A549 (cell line): Measurements from ENCODE around the gene AGXT2. TPM values are rescaled to one million over a fixed set of nuclear protein-coding genes. Genes with fewer than 3 reads are reported as not detected.

Experiments used
- ATAC-seq, 2 experiments: fragments of 200-7000 bp in 1 of 2; fragments of >200 bp in 1 of 2; cut with Nextera tagmentation in 1 of 2; cut with Tn5 transposase in 1 of 2; 3 replicates each; pipeline versions ENCODE4 v1.8.0 to v1.9.1; 2018 to 2020; ENCODE audit warnings: mild to moderate bottlenecking in 1 of 2, moderate library complexity in 1 of 2
- CTCF ChIA-PET: fragments of 300-600 bp; sonication (Branson Sonifier 250); formaldehyde crosslinking; extraction: SDS; loops from one replicate; lab custom pipeline; 2021; ENCODE audit warnings: antibody characterized with exemption, inconsistent platforms; lab: Yijun Ruan, JAX
- POLR2A ChIA-PET: fragments of 350-600 bp; formaldehyde crosslinking; extraction: SDS; loops from one replicate; lab custom pipeline; 2021; ENCODE audit warnings: antibody characterized with exemption, inconsistent platforms; lab: Yijun Ruan, JAX
- DNase-seq, 2 experiments: peaks; one replicate each; pipeline versions ENCODE4 v3.0.0 to v3.0.0-alpha.2; 2011 to 2016; ENCODE audit warnings: low read depth in 1 of 2, low spot score in 1 of 2
- FAIRE-seq: peaks from 2 replicates; lab custom pipeline; 2011; peaks lifted over from hg19 to GRCh38; lab: Jason Lieb, UNC
- H3K27ac ChIP-seq, 2 experiments: fragments of >200 bp; sonication (Bioruptor Twin); formaldehyde crosslinking; 3 replicates each; pipeline ENCODE4 v1.5.1; 2016 to 2017
- H3K4me1 ChIP-seq: fragments of >200 bp; sonication (Bioruptor Twin); formaldehyde crosslinking; 3 replicates; pipeline ENCODE4 v1.6.1; 2016
- H3K4me2 ChIP-seq: fragments of >200 bp; sonication (Bioruptor Twin); formaldehyde crosslinking; 3 replicates; pipeline ENCODE4 v1.6.1; 2016
- H3K4me3 ChIP-seq: fragments of >200 bp; sonication (Bioruptor Twin); formaldehyde crosslinking; 3 replicates; pipeline ENCODE4 v1.5.1; 2016
- H3K9me3 ChIP-seq: fragments of >200 bp; sonication (Bioruptor Twin); formaldehyde crosslinking; 3 replicates; pipeline ENCODE4 v1.6.1; 2016
- CBX2 ChIP-seq: fragments of 200-600 bp; sonication (generic); IDR thresholded peaks from 2 replicates; pipeline ENCODE4 v1.6.1; 2016; ENCODE audit warnings: low read depth, mild to moderate bottlenecking, borderline replicate concordance
- CHD2 ChIP-seq: fragments of 150-350 bp; IDR thresholded peaks from 2 replicates; pipeline ENCODE4 v1.6.1; 2014; ENCODE audit warnings: low read length; ENCODE audit not compliant: partially characterized antibody
- EHMT2 ChIP-seq: fragments of 200-600 bp; sonication (generic); IDR thresholded peaks from 2 replicates; pipeline ENCODE4 v1.6.1; 2016; ENCODE audit warnings: antibody characterized with exemption, low read depth, mild to moderate bottlenecking, moderate library complexity
- FOSL2 ChIP-seq, 2 experiments: fragments of 450-650 bp in 1 of 2; fragments of >200 bp in 1 of 2; sonication (Bioruptor Twin) in 1 of 2; formaldehyde crosslinking; IDR thresholded peaks; 2 replicates each; pipeline versions ENCODE4 v1.5.0 to v1.6.1; 2016 to 2020; ENCODE audit warnings: mild to moderate bottlenecking in 1 of 2, moderate library complexity in 1 of 2
- GATA3 ChIP-seq: IDR thresholded peaks from 2 replicates; pipeline ENCODE4 v1.6.1; 2012; ENCODE audit warnings: borderline replicate concordance
- HOXB5 ChIP-seq: fragments of 250-450 bp; sonication (Bioruptor Pico); IDR thresholded peaks from 2 replicates; pipeline ENCODE4 v1.5.0; 2020; ENCODE audit warnings: mild to moderate bottlenecking, moderate library complexity
- KDM5A ChIP-seq: fragments of 200-600 bp; sonication (generic); IDR thresholded peaks from 2 replicates; pipeline ENCODE4 v1.6.1; 2016; ENCODE audit warnings: antibody characterized with exemption, mild to moderate bottlenecking
- POLR2A ChIP-seq: IDR thresholded peaks from 2 replicates; pipeline ENCODE4 v1.6.1; 2012; ENCODE audit warnings: mild to moderate bottlenecking, low read length
- RAD21 ChIP-seq, 2 experiments: fragments of >200 bp in 1 of 2; sonication (Bioruptor Twin) in 1 of 2; formaldehyde crosslinking in 1 of 2; IDR thresholded peaks in 1 of 2; conservative IDR thresholded peaks in 1 of 2; 2 replicates in 1 of 2; 3 replicates in 1 of 2; pipeline ENCODE4 v1.6.1; 2012 to 2018; ENCODE audit warnings: inconsistent platforms in 1 of 2
- RFX5 ChIP-seq: fragments of 450-650 bp; IDR thresholded peaks from 2 replicates; pipeline ENCODE4 v1.7.1; 2014; ENCODE audit warnings: antibody characterized with exemption, mild to moderate bottlenecking, moderate library complexity
- SMC3 ChIP-seq: fragments of >200 bp; sonication (Bioruptor Twin); formaldehyde crosslinking; IDR thresholded peaks from 3 replicates; pipeline ENCODE4 v1.6.1; 2018; ENCODE audit warnings: inconsistent platforms
- TFCP2L1 ChIP-seq: fragments of 250-450 bp; sonication (Bioruptor Pico); IDR thresholded peaks from 2 replicates; pipeline ENCODE4 v1.5.0; 2021; ENCODE audit warnings: mild to moderate bottlenecking
- TP53 ChIP-seq: fragments of 250-450 bp; sonication (Bioruptor Pico); IDR thresholded peaks from 2 replicates; pipeline ENCODE4 v1.5.0; 2021; ENCODE audit warnings: mild to moderate bottlenecking, moderate library complexity
- WGBS: methylation state at CpG from one replicate; pipeline ENCODE4 v1.1.6; 2017; ENCODE audit errors: missing lambda C conversion rate; 5-methylcytosine and 5-hydroxymethylcytosine counted together
- polyA plus RNA-seq, 4 experiments: library from polyadenylated mRNA; depleted of rRNA in 3 of 4; stranded (reverse); fragments of >200 nt; fragmentation: RNase III in 1 of 4; extraction: RNeasy Plus Mini Kit Qiagen cat#74134 plus additional on column Dnase treatment in 1 of 4; gene quantifications; 2 replicates in 3 of 4; 3 replicates in 1 of 4; pipeline ENCODE4 v1.2.3, GENCODE V29; 2011 to 2017
- TF ChIP-seq, protein P1 (sequence below): IDR thresholded peaks from 2 replicates; pipeline ENCODE4 v1.6.1; 2012
- TF ChIP-seq, protein P2 (sequence below): fragments of >200 bp; sonication (Bioruptor Twin); formaldehyde crosslinking; IDR thresholded peaks from 3 replicates; pipeline ENCODE4 v1.5.1; 2016
- TF ChIP-seq, protein P3 (sequence below): fragments of 250-450 bp; sonication (Bioruptor Pico); IDR thresholded peaks from 2 replicates; pipeline ENCODE4 v1.5.0; 2021; ENCODE audit warnings: mild to moderate bottlenecking, moderate library complexity, borderline replicate concordance

AGXT2 gene
- polyA plus RNA-seq, 2 of the 4 experiments (the other 2 are of a cell fraction) = not detected

DNA sequence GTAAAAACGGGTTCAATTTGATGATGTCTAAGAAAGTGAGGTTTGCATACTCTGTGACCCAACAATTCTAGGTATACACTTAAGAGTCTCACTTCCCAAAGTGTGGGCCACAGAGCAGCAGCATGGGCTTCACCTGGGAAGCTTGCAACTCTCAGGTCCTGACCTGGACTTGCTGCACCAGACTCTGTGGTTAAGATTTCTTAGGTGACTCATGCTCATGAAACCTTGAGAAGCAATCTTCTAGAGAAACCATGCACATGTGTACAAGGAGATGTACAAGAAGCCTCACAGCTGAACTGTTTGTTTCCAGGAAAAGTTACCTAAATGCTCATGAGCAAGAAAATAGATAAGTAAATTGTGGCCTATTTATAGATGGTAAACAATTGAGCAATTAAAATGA, 88.4 kb downstream of the AGXT2 start:
- no peak for FAIRE-seq
- TF ChIP-seq GATA3 = no peak
- ATAC-seq = no peak
- no peaks in the 10 kb centered on the region for H3K9me3 ChIP-seq
- CTCF ChIA-PET = interaction anchor here (1.0 to 3.6 kb wide), 5 partner anchors 9 to 43 kb away, joined by 3 to 21 read pairs (median 8); no protein-coding TSS in a partner anchor
- no peak overlapping the region for H3K4me2 ChIP-seq
- POLR2A ChIA-PET = no interaction called here
- no peak overlapping the region for H3K27ac ChIP-seq
- no peaks in the 10 kb centered on the region for H3K4me1 ChIP-seq
- no peak overlapping the region for H3K4me3 ChIP-seq
- 65% methylated on average over 1 of the region's 1 CpG for WGBS
- no peak for DNase-seq

DNA sequence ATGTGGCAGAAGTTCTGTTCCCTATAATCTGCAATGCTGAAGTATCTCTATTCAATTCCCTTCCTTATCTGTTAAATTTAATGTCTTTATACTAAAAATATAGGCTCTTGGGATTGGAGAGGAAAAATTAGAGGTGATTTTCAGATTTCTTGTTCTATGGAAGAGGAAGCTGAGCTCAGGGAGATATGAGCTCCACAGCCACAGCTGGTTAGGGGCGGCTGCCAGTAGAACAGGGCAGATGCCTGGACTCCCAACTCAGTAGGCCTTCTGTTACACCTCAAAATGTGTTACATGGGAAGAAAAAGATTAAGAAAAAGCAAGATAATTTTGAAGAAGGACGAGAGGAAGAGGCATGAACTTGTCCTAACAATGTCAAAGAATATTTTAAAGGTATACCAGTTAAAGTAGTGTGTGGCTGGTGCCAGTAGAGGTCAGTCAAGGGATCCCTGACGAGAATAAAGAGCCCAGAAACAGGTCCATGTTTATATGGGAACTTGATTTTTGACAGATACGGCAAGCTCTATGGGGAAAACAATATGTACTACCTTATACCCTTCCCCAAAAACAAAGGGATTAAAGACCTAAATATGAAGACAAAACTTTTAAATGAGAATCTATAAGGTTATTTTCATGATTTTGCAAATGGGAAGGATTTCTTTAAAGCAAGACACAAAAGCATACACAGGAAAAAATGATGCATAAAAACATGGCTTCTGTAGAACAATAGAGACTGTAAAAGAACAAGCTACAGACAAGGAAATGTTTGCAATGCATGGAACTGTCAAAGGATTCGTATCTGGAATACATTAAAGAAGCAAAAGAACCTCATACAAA, 89.7 kb downstream of the AGXT2 start:
- Histone ChIP-seq H3K9me3 (no peaks in the 10 kb centered on the region), H3K27ac (no peak overlapping the region), H3K4me1 (no peaks in the 10 kb centered on the region), H3K4me2 (no peak overlapping the region), H3K4me3 (no peak overlapping the region)
- ChIA-PET CTCF (interaction anchor here (0.7 to 3.6 kb wide), 9 partner anchors 10 to 45 kb away, joined by 3 to 21 read pairs (median 6); partner anchors contain the start of gene DNAJC21), POLR2A (no interaction called here)
- ATAC-seq (peak; percentile 92 to 93), FAIRE-seq (no peak), DNase-seq (peak; percentile 28 to 43)
- WGBS = 44% methylated on average over 5 of the region's 5 CpGs
- TF ChIP-seq HOXB5 (CRISPR knock-in tag) (no peak), TFCP2L1 (no peak), RAD21 (conservative IDR thresholded peaks at IDR 0.05 in 1 of 2, IDR thresholded peaks at IDR 0.05 in 1 of 2) (peak; percentile 39 to 44; a peak in 4 of 5 replicates), SMC3 (peak; percentile 37; the same call in 1 of the 3 replicates), EHMT2 (no peak), TP53 (CRISPR knock-in tag) (no peak)
- TF ChIP-seq, protein P1, sequence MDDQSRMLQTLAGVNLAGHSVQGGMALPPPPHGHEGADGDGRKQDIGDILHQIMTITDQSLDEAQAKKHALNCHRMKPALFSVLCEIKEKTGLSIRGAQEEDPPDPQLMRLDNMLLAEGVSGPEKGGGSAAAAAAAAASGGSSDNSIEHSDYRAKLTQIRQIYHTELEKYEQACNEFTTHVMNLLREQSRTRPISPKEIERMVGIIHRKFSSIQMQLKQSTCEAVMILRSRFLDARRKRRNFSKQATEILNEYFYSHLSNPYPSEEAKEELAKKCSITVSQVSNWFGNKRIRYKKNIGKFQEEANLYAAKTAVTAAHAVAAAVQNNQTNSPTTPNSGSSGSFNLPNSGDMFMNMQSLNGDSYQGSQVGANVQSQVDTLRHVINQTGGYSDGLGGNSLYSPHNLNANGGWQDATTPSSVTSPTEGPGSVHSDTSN = no peak
- TF ChIP-seq, protein P2, sequence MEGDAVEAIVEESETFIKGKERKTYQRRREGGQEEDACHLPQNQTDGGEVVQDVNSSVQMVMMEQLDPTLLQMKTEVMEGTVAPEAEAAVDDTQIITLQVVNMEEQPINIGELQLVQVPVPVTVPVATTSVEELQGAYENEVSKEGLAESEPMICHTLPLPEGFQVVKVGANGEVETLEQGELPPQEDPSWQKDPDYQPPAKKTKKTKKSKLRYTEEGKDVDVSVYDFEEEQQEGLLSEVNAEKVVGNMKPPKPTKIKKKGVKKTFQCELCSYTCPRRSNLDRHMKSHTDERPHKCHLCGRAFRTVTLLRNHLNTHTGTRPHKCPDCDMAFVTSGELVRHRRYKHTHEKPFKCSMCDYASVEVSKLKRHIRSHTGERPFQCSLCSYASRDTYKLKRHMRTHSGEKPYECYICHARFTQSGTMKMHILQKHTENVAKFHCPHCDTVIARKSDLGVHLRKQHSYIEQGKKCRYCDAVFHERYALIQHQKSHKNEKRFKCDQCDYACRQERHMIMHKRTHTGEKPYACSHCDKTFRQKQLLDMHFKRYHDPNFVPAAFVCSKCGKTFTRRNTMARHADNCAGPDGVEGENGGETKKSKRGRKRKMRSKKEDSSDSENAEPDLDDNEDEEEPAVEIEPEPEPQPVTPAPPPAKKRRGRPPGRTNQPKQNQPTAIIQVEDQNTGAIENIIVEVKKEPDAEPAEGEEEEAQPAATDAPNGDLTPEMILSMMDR = peak; percentile 57

DNA sequence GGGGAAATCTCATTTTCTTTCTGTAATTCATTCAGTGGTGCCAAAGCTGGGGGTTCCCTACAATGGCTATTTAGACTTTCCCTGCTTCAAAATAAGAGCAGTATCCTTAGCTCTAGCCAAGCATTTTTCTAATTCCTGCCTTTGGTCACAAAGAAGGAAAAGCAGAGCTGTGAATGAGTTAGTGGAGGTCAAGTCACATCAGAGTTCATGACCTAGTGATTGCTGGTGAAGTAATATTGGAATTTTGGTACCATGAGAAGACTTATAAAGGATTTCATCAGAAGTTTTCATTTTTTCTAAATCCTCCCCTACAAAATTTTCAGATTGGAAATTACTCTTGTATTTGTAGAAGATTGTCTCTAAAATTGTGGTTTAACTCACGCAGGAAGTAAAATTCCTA, 90.4 kb downstream of the AGXT2 start:
- no peak for TF ChIP-seq RFX5
- TF ChIP-seq GATA3 = no peak
- TF ChIP-seq CHD2 = no peak
- TF ChIP-seq KDM5A = no peak
- TF ChIP-seq, protein P3, sequence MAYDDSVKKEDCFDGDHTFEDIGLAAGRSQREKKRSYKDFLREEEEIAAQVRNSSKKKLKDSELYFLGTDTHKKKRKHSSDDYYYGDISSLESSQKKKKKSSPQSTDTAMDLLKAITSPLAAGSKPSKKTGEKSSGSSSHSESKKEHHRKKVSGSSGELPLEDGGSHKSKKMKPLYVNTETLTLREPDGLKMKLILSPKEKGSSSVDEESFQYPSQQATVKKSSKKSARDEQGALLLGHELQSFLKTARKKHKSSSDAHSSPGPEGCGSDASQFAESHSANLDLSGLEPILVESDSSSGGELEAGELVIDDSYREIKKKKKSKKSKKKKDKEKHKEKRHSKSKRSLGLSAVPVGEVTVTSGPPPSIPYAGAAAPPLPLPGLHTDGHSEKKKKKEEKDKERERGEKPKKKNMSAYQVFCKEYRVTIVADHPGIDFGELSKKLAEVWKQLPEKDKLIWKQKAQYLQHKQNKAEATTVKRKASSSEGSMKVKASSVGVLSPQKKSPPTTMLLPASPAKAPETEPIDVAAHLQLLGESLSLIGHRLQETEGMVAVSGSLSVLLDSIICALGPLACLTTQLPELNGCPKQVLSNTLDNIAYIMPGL = no peak
- TF ChIP-seq FOSL2 (IDR thresholded peaks at IDR 0.05) = no peak
- TF ChIP-seq FOSL2 (CRISPR knock-in tag; IDR thresholded peaks at IDR 0.05) = no peak
- TF ChIP-seq POLR2A = no peak
- no peak for TF ChIP-seq CBX2
- 95% methylated on average over 1 of the region's 1 CpG for whole genome bisulfite sequencing
- H3K4me1 ChIP-seq = no peaks in the 10 kb centered on the region

More for the DNA sequence above, 90.4 kb downstream of the AGXT2 start:
- Histone ChIP-seq H3K9me3 (no peaks in the 10 kb centered on the region), H3K4me2 (no peak overlapping the region), H3K27ac (no peak overlapping the region), H3K4me3 (no peak overlapping the region)
- FAIRE-seq (no peak), DNase-seq (no peak), ATAC-seq (no peak)
- ChIA-PET CTCF (interaction anchor here (1.2 to 2.3 kb wide), 6 partner anchors 9 to 46 kb away, joined by 3 to 11 read pairs (median 7); no protein-coding TSS in a partner anchor), POLR2A (no interaction called here)

Other genes starting within 250 kb of the AGXT2 start
- 0.25 and 0.59 TPM in 2 replicates for gene TTC23L, start 208.8 kb downstream of the AGXT2 start, polyA plus RNA-seq (2011; rRNA removed)
- 0.17 TPM in 3 replicates for gene TTC23L, start 208.8 kb downstream of the AGXT2 start, polyA plus RNA-seq (2017; fragmentation: RNase III; extraction: RNeasy Plus Mini Kit Qiagen cat#74134 plus additional on column Dnase treatment)
- gene RAD1, start 132.4 kb downstream of the AGXT2 start, polyA plus RNA-seq (2011; rRNA removed) = 37.2 and 41.4 TPM in 2 replicates
- gene RAD1, start 132.4 kb downstream of the AGXT2 start, polyA plus RNA-seq (2017; fragmentation: RNase III; extraction: RNeasy Plus Mini Kit Qiagen cat#74134 plus additional on column Dnase treatment) = 34.7 to 41.9 TPM (median 37.3 TPM) in 3 replicates
- 56.2 and 88.5 TPM in 2 replicates for gene BRIX1, start 132.2 kb downstream of the AGXT2 start, polyA plus RNA-seq (2011; rRNA removed)
- 67.3 to 77.8 TPM (median 70.2 TPM) in 3 replicates for gene BRIX1, start 132.2 kb downstream of the AGXT2 start, polyA plus RNA-seq (2017; fragmentation: RNase III; extraction: RNeasy Plus Mini Kit Qiagen cat#74134 plus additional on column Dnase treatment)
- 21.5 and 36.5 TPM in 2 replicates for gene DNAJC21, start 118.4 kb downstream of the AGXT2 start, polyA plus RNA-seq (2011; rRNA removed)
- gene DNAJC21, start 118.4 kb downstream of the AGXT2 start, polyA plus RNA-seq (2017; fragmentation: RNase III; extraction: RNeasy Plus Mini Kit Qiagen cat#74134 plus additional on column Dnase treatment) = 30.9 to 32.3 TPM (median 31.1 TPM) in 3 replicates
- gene PRLR, start 182.5 kb upstream of the AGXT2 start, polyA plus RNA-seq (2011; rRNA removed) = 0.09 TPM in 1 of 2 replicates, not detected in the other
- gene PRLR, start 182.5 kb upstream of the AGXT2 start, polyA plus RNA-seq (2017; fragmentation: RNase III; extraction: RNeasy Plus Mini Kit Qiagen cat#74134 plus additional on column Dnase treatment) = 0.07 TPM in 1 of 3 replicates, not detected in the others